Nucleus accumbens (tissue), 56 donors: ENCODE data around the gene UGT1A8.
"Not testable (repeated sequence)": the region's sequence is repeated elsewhere in the genome, so short reads cannot be mapped to it uniquely, and the experiment has no call there.

ENCODE experiments used
- DNase-seq, 56 donors: peaks; one replicate each; lab custom pipeline; 2025; lab: John Stamatoyannopoulos, UW

Gene UGT1A8

GRCh38 chr2:233638836-233639235 is 21.4 kb downstream of the UGT1A8 start:
- no peak for DNase-seq

GRCh38 chr2:233639860-233640259 is 22.4 kb downstream of the UGT1A8 start:
- no peak for DNase-seq

- DNase-seq, result no peak
These were observed 25.7 kb downstream of the UGT1A8 start for GRCh38 chr2:233643128-233643527.

- DNase-seq, result not testable (repeated sequence)
These were observed 28.6 kb downstream of the UGT1A8 start for GRCh38 chr2:233646033-233646432.

- DNase-seq, result no peak
These were observed 33.5 kb downstream of the UGT1A8 start for GRCh38 chr2:233650981-233651380.

GRCh38 chr2:233651430-233651829 is 34.0 kb downstream of the UGT1A8 start:
- no peak for DNase-seq

- no peak for DNase-seq
These were observed 37.1 kb downstream of the UGT1A8 start for GRCh38 chr2:233654501-233654900.

- DNase-seq, result no peak
These were observed 37.6 kb downstream of the UGT1A8 start for GRCh38 chr2:233655043-233655442.

GRCh38 chr2:233655943-233656342 is 38.5 kb downstream of the UGT1A8 start:
- DNase-seq, result not testable (repeated sequence)

GRCh38 chr2:233656443-233656842 is 39.0 kb downstream of the UGT1A8 start:
- no peak for DNase-seq

- no peak for DNase-seq
These were observed 41.2 kb downstream of the UGT1A8 start for GRCh38 chr2:233658610-233659009.

- no peak for DNase-seq
These were observed 46.5 kb downstream of the UGT1A8 start for GRCh38 chr2:233663911-233664310.

GRCh38 chr2:233668605-233669260 is 51.3 kb downstream of the UGT1A8 start:
- DNase-seq, result no peak

- DNase-seq, result no peak
These were observed 54.1 kb downstream of the UGT1A8 start, which contains the start of gene UGT1A9 for GRCh38 chr2:233671290-233672161. UGT1A9 (plus strand) TSS chr2:233671898; CDS start chr2:233671935, 37 bp downstream.

GRCh38 chr2:233672886-233673285 is 55.5 kb downstream of the UGT1A8 start:
- no peak for DNase-seq

- DNase-seq, result no peak
These were observed 56.5 kb downstream of the UGT1A8 start for GRCh38 chr2:233673896-233674295.

- no peak for DNase-seq
These were observed 56.9 kb downstream of the UGT1A8 start for GRCh38 chr2:233674314-233674713.

- no peak for DNase-seq
These were observed 57.6 kb downstream of the UGT1A8 start for GRCh38 chr2:233674995-233675394.

GRCh38 chr2:233676046-233676445 is 58.6 kb downstream of the UGT1A8 start:
- no peak for DNase-seq

- no peak for DNase-seq
These were observed 61.8 kb downstream of the UGT1A8 start for GRCh38 chr2:233679196-233679595.

- no peak for DNase-seq
These were observed 63.1 kb downstream of the UGT1A8 start for GRCh38 chr2:233680361-233681045.
